Fibroblast of the aortic adventitia (primary cell): ENCODE results near the gene ATP5F1D. TPM values are rescaled to one million over a fixed set of nuclear protein-coding genes. Genes with fewer than 3 reads are reported as not detected.

ENCODE experiments used
- DNase-seq: peaks from one replicate; pipeline ENCODE4 v3.0.0-alpha.2; 2010; ENCODE audit warnings: low read depth
- H3K4me3 ChIP-seq: 2 replicates; pipeline ENCODE4 v1.5.1; 2011; ENCODE audit warnings: low read depth, mild to moderate bottlenecking, control low read depth, low read length, moderate library complexity
- CTCF ChIP-seq: IDR thresholded peaks from 2 replicates; pipeline ENCODE4 v1.5.1; 2011; ENCODE audit warnings: mild to moderate bottlenecking, low read length, control low read depth, inconsistent platforms; ENCODE audit not compliant: insufficient read depth
- total RNA-seq: library from RNA; depleted of rRNA; stranded (reverse); fragments of >200 nt; gene quantifications from 2 replicates; pipeline ENCODE4 v1.2.3, GENCODE V29; 2012; ENCODE audit warnings: low replicate concordance

ATP5F1D gene
- total RNA-seq, 1 donor: 15.7 TPM

DNA sequence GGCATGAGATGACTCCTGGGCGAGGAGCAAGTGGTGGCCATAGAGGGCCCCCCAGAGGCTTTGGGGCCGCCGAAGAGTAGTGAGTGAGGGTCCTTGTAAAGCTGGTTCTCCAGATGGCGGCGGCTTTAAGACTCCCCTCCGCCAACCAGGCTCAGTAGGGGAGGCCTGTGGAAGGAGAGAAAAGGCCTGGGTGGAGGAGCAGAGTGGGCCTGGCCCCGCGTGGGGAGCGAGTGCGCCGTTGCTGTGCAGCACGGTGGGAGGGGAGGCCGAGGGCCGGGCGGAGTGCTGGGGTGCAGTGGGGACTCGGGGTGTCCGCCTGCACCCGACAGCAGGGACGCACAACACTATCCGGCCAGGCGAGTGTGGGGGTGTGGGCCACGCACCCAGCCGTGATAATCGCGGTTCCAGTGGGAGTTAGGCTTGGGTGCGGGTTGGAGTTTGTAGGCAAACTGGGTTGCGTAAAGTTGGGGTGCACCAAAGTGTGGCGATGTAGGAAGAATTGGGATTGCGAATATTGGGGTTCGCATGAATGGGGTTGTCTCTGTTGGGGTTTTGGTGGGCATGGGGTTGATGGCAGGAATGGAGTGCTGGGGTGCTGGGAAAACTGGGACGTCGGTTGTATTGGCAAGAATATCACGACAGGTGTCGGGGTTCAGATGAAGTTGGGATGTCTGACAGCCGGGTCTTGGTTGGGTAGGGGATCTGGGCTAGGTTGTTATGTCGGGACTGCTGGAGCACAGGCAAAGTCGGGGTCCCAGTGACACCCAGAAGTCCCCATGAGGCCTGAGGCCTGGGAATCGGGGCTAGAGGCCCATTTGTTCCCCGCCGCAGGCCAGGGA is 26.9 kb downstream of the ATP5F1D start:
- DNase-seq: no peak
- H3K4me3 ChIP-seq: peak overlapping the region; percentile 17
- no peak for TF ChIP-seq CTCF

DNA sequence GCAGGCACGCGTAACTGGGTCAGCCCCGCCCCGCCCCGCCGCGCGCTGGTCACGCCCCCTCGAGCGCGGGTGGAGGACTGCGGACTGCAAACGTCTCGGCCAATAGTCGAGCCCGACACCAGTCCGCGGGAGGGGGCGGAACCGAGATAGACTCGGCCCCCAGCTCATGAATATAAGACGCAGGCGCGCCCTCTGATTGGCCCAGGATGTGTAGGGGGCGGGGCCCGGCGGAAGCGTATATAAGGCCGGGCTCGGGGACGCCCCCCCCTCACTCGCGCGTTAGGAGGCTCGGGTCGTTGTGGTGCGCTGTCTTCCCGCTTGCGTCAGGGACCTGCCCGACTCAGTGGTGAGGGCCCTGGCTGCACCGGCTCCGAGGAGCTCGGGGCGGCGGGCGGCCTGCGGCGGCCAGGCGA is 27.5 kb downstream of the ATP5F1D start, which contains the start of gene CIRBP:
Gene CIRBP (plus strand): TSS at position 268 of the 413 bp plus-strand sequence. CDS start 1,602 bp downstream, outside the sequence.
- TF ChIP-seq CTCF: no peak
- H3K4me3 ChIP-seq: peak within 1 kb of the TSS; percentile 87
- peak; percentile 99 for DNase-seq

- peak; percentile 95 for DNase-seq
- H3K4me3 ChIP-seq: peak overlapping the region; percentile 87
- peak; percentile 13 for TF ChIP-seq CTCF
Observed at GRCh38 chr19:1269478-1270212, 28.1 kb downstream of the ATP5F1D start.

GRCh38 chr19:1270213-1270853 is 28.8 kb downstream of the ATP5F1D start:
- TF ChIP-seq CTCF: no peak
- no peak for DNase-seq
- peak overlapping the region; percentile 87 for H3K4me3 ChIP-seq

GRCh38 chr19:1270854-1271527 is 29.4 kb downstream of the ATP5F1D start:
- no peak for TF ChIP-seq CTCF
- no peak for DNase-seq
- H3K4me3 ChIP-seq: peak overlapping the region; percentile 87
